ENCODE results near the gene SCNN1A. TPM values are rescaled to one million over a fixed set of nuclear protein-coding genes. Genes with fewer than 3 reads are reported as not detected.

The SCNN1A gene
- total and polyA plus RNA-seq, 2 donors from 2014 or later, result 225 to 452 TPM

DNA sequence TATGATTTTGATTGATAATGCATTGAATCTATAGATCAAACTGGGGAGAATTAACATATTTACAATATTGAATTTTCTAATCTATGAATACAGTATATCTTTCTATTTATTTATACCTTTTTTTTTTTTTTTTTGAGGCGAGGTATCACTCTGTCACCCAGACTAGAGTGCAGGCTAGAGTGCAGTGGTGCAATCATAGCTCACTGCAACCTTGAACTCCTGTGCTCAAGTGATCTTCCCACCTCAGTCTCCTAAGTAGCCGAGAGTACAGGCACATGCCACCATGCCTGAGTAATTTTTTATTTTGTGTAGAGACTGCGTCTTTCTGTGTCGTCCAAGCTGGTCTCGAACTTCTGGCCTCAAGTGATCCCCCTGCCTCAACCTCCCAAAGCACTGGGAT, 29.0 kb upstream of the SCNN1A start:
- TF ChIP-seq, protein P1, sequence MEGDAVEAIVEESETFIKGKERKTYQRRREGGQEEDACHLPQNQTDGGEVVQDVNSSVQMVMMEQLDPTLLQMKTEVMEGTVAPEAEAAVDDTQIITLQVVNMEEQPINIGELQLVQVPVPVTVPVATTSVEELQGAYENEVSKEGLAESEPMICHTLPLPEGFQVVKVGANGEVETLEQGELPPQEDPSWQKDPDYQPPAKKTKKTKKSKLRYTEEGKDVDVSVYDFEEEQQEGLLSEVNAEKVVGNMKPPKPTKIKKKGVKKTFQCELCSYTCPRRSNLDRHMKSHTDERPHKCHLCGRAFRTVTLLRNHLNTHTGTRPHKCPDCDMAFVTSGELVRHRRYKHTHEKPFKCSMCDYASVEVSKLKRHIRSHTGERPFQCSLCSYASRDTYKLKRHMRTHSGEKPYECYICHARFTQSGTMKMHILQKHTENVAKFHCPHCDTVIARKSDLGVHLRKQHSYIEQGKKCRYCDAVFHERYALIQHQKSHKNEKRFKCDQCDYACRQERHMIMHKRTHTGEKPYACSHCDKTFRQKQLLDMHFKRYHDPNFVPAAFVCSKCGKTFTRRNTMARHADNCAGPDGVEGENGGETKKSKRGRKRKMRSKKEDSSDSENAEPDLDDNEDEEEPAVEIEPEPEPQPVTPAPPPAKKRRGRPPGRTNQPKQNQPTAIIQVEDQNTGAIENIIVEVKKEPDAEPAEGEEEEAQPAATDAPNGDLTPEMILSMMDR (IDR thresholded peaks at IDR 0.05; ENCODE audit: borderline replicate concordance, extremely low read depth, insufficient read depth), result no peak
- intact Hi-C loops (cut with DNase I), result no loop called here
- Histone ChIP-seq H3K4me3 (ENCODE audit: low read length in 3 of 3) (no peak overlapping the region), H3K27me3 (ENCODE audit: control insufficient read depth, insufficient read depth, low read length) (no peaks in the 10 kb centered on the region), H3K27ac (ENCODE audit: low read depth in 2 of 2, low read length in 2 of 2) (no peak overlapping the region), H3K9me3 (ENCODE audit: control insufficient read depth in 2 of 3, insufficient read depth in 1 of 3, low read length in 3 of 3) (no peaks in the 10 kb centered on the region), H3K9ac (ENCODE audit: low read length in 3 of 3) (no peak overlapping the region), H3K4me1 (ENCODE audit: control insufficient read depth in 2 of 3, insufficient read depth in 2 of 3, low read depth in 1 of 3, low read length in 3 of 3) (no peaks in the 10 kb centered on the region), H3K36me3 (ENCODE audit: control insufficient read depth in 2 of 3, insufficient read depth in 3 of 3, low read length in 3 of 3) (no peaks in the 10 kb centered on the region)
- DNase-seq (no peak), FAIRE-seq (no peak)

DNA sequence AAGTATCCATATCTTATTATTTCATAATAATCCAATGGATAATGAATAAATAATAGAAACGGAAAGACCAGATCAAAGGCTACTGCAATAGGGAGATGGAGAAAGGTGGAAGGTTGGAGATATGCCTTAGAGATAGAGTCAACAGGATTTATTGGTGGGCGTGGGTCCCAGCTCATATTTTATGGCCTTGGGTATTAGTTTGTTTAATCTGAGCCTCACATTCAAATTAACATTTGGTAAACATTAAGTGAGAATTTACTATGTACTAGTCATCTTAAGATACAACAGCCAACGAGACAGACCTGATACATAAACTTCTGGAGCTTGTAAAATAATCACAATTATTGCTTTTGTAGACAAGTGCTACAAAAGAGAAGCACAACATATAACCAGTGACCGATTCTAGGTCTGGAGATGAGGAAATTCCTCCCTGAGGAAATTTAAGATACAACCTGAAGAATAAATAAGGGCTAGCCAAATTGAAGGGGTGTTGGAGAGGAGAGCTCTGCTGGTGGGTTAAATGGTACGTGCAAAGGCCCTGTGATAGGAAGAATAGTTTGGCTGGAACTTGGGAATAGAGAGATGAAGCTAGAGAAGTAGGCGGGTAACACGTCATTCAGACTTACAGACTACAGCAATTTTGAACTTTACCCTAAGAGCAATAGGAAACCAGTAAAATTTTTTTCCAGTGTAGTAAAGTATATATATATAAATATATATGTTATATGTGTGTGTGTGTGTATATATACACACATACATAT, 24.7 kb upstream of the SCNN1A start:
- no peak for FAIRE-seq
- Histone ChIP-seq H3K4me3 (ENCODE audit: low read length in 3 of 3) (no peak overlapping the region), H3K4me1 (ENCODE audit: control insufficient read depth in 2 of 3, insufficient read depth in 2 of 3, low read depth in 1 of 3, low read length in 3 of 3) (no peaks in the 10 kb centered on the region), H3K36me3 (ENCODE audit: control insufficient read depth in 2 of 3, insufficient read depth in 3 of 3, low read length in 3 of 3) (no peaks in the 10 kb centered on the region), H3K9me3 (ENCODE audit: control insufficient read depth in 2 of 3, insufficient read depth in 1 of 3, low read length in 3 of 3) (no peaks in the 10 kb centered on the region), H3K27ac (ENCODE audit: low read depth in 2 of 2, low read length in 2 of 2) (no peak overlapping the region), H3K27me3 (ENCODE audit: control insufficient read depth, insufficient read depth, low read length) (no peaks in the 10 kb centered on the region), H3K9ac (ENCODE audit: low read length in 3 of 3) (no peak overlapping the region)
- no peak for DNase-seq
- intact Hi-C loops (cut with DNase I), result no loop called here
- TF ChIP-seq, protein P1 (IDR thresholded peaks at IDR 0.05; ENCODE audit: borderline replicate concordance, extremely low read depth, insufficient read depth), result no peak

DNA sequence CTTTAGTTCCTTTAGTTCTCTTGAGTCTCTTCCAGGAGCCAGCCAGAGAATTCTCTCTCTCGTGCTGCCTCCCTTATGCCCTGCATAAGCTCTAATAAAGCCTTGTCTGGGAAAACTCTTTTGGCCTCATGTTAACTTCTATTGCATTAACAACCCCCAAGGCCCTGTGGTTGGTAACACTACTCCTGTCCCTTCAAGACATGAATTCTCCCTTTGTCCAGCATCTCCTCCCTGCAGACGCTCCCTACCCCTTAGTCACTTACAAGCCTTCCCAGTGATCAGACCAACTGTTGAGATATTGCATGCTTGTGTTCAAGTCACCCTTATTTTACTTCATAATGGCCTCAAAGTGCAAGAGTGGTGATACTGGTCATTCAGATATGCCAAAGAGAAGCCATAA, 20.7 kb upstream of the SCNN1A start:
- no peak overlapping the region for H3K9ac ChIP-seq (ENCODE audit: low read length in 3 of 3)
- FAIRE-seq (no peak), DNase-seq (no peak)
- no peaks in the 10 kb centered on the region for H3K9me3 ChIP-seq (ENCODE audit: control insufficient read depth in 2 of 3, insufficient read depth in 1 of 3, low read length in 3 of 3)
- peaks cover 0 to 8% (median 0%) of the 10 kb centered on the region in 3 donors for H3K36me3 ChIP-seq (ENCODE audit: control insufficient read depth in 2 of 3, insufficient read depth in 3 of 3, low read length in 3 of 3)
- no peak overlapping the region for H3K27ac ChIP-seq (ENCODE audit: low read depth in 2 of 2, low read length in 2 of 2)
- intact Hi-C loops (cut with DNase I), result no loop called here
- no peak overlapping the region for H3K4me3 ChIP-seq (ENCODE audit: low read length in 3 of 3)
- H3K4me1 ChIP-seq (ENCODE audit: control insufficient read depth in 2 of 3, insufficient read depth in 2 of 3, low read depth in 1 of 3, low read length in 3 of 3), result no peaks in the 10 kb centered on the region
- H3K27me3 ChIP-seq (ENCODE audit: control insufficient read depth, insufficient read depth, low read length), result no peaks in the 10 kb centered on the region
- TF ChIP-seq, protein P1 (IDR thresholded peaks at IDR 0.05; ENCODE audit: borderline replicate concordance, extremely low read depth, insufficient read depth), result no peak
